ENCODE measurements around the gene FABP7. TPM values are rescaled to one million over a fixed set of nuclear protein-coding genes. Genes with fewer than 3 reads are reported as not detected.

The FABP7 gene
- total and polyA plus RNA-seq, 2 experiments from 2014 or later, result 6.6 to 15.7 TPM

DNA sequence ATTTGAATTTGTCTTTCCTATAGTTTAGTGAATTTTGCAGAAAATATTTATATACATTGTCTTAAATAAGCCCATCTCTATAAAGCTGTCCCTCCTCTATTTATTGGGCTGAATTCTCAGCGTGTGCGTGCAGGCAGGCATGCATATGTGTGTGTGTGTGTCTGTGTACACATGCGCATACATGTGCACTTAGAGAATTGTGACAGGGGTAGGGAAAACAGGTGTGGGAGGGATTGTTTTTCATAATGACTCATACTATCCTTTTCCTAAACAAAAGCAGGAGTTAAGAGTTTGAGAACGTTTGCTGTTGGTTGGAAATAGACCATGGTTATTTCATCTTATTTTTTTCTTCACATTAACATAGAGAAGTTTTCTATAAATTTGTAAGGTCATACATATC lies 43.4 kb upstream of the FABP7 start:
- Mint-ChIP-seq H3K9me3 (no peaks in the 10 kb centered on the region), H3K27ac (no peak overlapping the region), H3K36me3 (ENCODE audit: low read depth) (no peaks in the 10 kb centered on the region), H3K27me3 (ENCODE audit: insufficient read depth, low read depth, poor library complexity) (no peaks in the 10 kb centered on the region), H3K4me1 (peaks cover 29% of the 10 kb centered on the region), H3K4me3 (no peak overlapping the region)
- H3K4me1 ChIP-seq (ENCODE audit: insufficient read depth), result peaks cover 21% of the 10 kb centered on the region
- H2AFZ ChIP-seq, result no peak overlapping the region
- TF ChIP-seq, protein P1, sequence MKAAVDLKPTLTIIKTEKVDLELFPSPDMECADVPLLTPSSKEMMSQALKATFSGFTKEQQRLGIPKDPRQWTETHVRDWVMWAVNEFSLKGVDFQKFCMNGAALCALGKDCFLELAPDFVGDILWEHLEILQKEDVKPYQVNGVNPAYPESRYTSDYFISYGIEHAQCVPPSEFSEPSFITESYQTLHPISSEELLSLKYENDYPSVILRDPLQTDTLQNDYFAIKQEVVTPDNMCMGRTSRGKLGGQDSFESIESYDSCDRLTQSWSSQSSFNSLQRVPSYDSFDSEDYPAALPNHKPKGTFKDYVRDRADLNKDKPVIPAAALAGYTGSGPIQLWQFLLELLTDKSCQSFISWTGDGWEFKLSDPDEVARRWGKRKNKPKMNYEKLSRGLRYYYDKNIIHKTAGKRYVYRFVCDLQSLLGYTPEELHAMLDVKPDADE (IDR thresholded peaks at IDR 0.05), result no peak
- TF ChIP-seq EZH2phosphoT487 (IDR thresholded peaks at IDR 0.05; ENCODE audit: unreplicated experiment) (no peak), ZNF114 (CRISPR knock-in tag; IDR thresholded peaks at IDR 0.05) (no peak), JUNB (IDR thresholded peaks at IDR 0.05; ENCODE audit: unreplicated experiment) (no peak)
- no peaks in the 10 kb centered on the region for H3K9me2 ChIP-seq (ENCODE audit: insufficient read depth)
- H3K4me3 ChIP-seq, result no peak overlapping the region
- H3K27ac ChIP-seq (ENCODE audit: low read depth), result no peak overlapping the region
- no peaks in the 10 kb centered on the region for H3K27me3 ChIP-seq (ENCODE audit: insufficient read depth)
- no peak for ATAC-seq
- no peaks in the 10 kb centered on the region for H3F3A ChIP-seq (replicated peaks; ENCODE audit: low read depth)
- no peaks in the 10 kb centered on the region for H3K36me3 ChIP-seq (ENCODE audit: insufficient read depth)
- no peaks in the 10 kb centered on the region for H3K79me2 ChIP-seq (replicated peaks; ENCODE audit: insufficient read depth)
- H3K4me2 ChIP-seq, result no peak overlapping the region
- H4K20me1 ChIP-seq (replicated peaks; ENCODE audit: insufficient read depth), result no peaks in the 10 kb centered on the region
- DNase-seq (ENCODE audit: low spot score), result no peak

DNA sequence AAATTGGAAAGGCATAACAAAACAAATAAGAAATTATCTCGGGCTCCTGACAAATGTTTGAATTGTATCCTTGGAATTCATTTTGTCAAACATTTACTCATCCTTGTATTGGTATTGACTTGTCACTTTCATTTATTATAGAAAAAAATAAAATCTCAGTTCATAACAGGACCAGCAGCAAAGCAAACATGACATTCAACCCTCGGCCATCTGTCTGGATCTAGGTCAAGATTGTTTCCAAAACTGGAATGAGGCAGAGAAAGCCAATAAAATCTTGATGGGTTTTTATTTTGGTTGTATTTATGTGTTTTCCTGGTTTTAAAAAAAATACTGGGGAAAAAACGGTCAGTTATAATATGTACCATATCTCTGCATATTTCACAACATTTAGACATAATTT lies 42.9 kb upstream of the FABP7 start:
- Histone ChIP-seq H3F3A (replicated peaks; ENCODE audit: low read depth) (no peaks in the 10 kb centered on the region), H2AFZ (no peak overlapping the region), H3K9me2 (ENCODE audit: insufficient read depth) (no peaks in the 10 kb centered on the region), H3K79me2 (replicated peaks; ENCODE audit: insufficient read depth) (no peaks in the 10 kb centered on the region), H3K27ac (ENCODE audit: low read depth) (no peak overlapping the region), H3K4me1 (ENCODE audit: insufficient read depth) (peaks cover 21% of the 10 kb centered on the region), H3K4me3 (no peak overlapping the region), H3K27me3 (ENCODE audit: insufficient read depth) (no peaks in the 10 kb centered on the region), H4K20me1 (replicated peaks; ENCODE audit: insufficient read depth) (no peaks in the 10 kb centered on the region), H3K4me2 (no peak overlapping the region), H3K36me3 (ENCODE audit: insufficient read depth) (no peaks in the 10 kb centered on the region)
- H3K27ac Mint-ChIP-seq, result no peak overlapping the region
- H3K36me3 Mint-ChIP-seq (ENCODE audit: low read depth), result no peaks in the 10 kb centered on the region
- TF ChIP-seq EZH2 (IDR thresholded peaks at IDR 0.05; ENCODE audit: low read depth, unreplicated experiment) (no peak), POLR2AphosphoS5 (IDR thresholded peaks at IDR 0.05; ENCODE audit: low read depth) (no peak), ZNF331 (CRISPR knock-in tag; IDR thresholded peaks at IDR 0.05; ENCODE audit: low read depth) (no peak), EZH2phosphoT487 (IDR thresholded peaks at IDR 0.05; ENCODE audit: unreplicated experiment) (no peak)
- TF ChIP-seq, protein P2, sequence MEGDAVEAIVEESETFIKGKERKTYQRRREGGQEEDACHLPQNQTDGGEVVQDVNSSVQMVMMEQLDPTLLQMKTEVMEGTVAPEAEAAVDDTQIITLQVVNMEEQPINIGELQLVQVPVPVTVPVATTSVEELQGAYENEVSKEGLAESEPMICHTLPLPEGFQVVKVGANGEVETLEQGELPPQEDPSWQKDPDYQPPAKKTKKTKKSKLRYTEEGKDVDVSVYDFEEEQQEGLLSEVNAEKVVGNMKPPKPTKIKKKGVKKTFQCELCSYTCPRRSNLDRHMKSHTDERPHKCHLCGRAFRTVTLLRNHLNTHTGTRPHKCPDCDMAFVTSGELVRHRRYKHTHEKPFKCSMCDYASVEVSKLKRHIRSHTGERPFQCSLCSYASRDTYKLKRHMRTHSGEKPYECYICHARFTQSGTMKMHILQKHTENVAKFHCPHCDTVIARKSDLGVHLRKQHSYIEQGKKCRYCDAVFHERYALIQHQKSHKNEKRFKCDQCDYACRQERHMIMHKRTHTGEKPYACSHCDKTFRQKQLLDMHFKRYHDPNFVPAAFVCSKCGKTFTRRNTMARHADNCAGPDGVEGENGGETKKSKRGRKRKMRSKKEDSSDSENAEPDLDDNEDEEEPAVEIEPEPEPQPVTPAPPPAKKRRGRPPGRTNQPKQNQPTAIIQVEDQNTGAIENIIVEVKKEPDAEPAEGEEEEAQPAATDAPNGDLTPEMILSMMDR (conservative IDR thresholded peaks at IDR 0.05; ENCODE audit: low read depth in 2 of 2), result no peak
- no peak overlapping the region for H3K4me3 Mint-ChIP-seq
- ATAC-seq, result no peak
- no peaks in the 10 kb centered on the region for H3K27me3 Mint-ChIP-seq (ENCODE audit: insufficient read depth, low read depth, poor library complexity)
- no peak for DNase-seq (ENCODE audit: low spot score)
- H3K9me3 Mint-ChIP-seq, result no peaks in the 10 kb centered on the region
- H3K4me1 Mint-ChIP-seq, result peaks cover 29% of the 10 kb centered on the region

DNA sequence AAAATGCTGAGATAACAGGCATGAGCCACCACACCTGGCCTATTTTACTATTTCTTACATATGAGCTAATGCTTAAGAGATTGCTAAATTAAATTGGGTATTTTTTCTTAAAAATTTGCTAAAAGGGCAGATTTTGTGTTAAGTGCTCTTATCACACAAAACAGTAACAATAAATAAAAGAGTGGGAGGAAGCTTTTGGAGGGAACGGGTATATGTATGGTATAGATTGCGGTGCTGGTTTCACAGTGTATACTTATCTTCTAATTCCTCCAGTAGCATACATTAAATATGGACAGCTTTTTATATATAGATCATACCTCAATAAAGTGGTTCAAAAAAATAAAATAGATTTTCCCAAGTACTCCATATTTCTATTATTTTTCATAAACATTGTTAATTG lies 39.4 kb upstream of the FABP7 start:
- Mint-ChIP-seq H3K4me3 (no peak overlapping the region), H3K9me3 (no peaks in the 10 kb centered on the region; the same call in 2 of the 3 replicates), H3K27ac (no peak overlapping the region), H3K36me3 (ENCODE audit: low read depth) (no peaks in the 10 kb centered on the region), H3K4me1 (peaks cover 11% of the 10 kb centered on the region), H3K27me3 (ENCODE audit: insufficient read depth, low read depth, poor library complexity) (no peaks in the 10 kb centered on the region)
- TF ChIP-seq, protein P3, sequence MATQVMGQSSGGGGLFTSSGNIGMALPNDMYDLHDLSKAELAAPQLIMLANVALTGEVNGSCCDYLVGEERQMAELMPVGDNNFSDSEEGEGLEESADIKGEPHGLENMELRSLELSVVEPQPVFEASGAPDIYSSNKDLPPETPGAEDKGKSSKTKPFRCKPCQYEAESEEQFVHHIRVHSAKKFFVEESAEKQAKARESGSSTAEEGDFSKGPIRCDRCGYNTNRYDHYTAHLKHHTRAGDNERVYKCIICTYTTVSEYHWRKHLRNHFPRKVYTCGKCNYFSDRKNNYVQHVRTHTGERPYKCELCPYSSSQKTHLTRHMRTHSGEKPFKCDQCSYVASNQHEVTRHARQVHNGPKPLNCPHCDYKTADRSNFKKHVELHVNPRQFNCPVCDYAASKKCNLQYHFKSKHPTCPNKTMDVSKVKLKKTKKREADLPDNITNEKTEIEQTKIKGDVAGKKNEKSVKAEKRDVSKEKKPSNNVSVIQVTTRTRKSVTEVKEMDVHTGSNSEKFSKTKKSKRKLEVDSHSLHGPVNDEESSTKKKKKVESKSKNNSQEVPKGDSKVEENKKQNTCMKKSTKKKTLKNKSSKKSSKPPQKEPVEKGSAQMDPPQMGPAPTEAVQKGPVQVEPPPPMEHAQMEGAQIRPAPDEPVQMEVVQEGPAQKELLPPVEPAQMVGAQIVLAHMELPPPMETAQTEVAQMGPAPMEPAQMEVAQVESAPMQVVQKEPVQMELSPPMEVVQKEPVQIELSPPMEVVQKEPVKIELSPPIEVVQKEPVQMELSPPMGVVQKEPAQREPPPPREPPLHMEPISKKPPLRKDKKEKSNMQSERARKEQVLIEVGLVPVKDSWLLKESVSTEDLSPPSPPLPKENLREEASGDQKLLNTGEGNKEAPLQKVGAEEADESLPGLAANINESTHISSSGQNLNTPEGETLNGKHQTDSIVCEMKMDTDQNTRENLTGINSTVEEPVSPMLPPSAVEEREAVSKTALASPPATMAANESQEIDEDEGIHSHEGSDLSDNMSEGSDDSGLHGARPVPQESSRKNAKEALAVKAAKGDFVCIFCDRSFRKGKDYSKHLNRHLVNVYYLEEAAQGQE (IDR thresholded peaks at IDR 0.05; ENCODE audit: unreplicated experiment), result no peak
- TF ChIP-seq, protein P1 (IDR thresholded peaks at IDR 0.05), result no peak
- TF ChIP-seq JUNB (IDR thresholded peaks at IDR 0.05; ENCODE audit: unreplicated experiment) (no peak), ZNF331 (CRISPR knock-in tag; IDR thresholded peaks at IDR 0.05; ENCODE audit: low read depth) (no peak), EZH2phosphoT487 (IDR thresholded peaks at IDR 0.05; ENCODE audit: unreplicated experiment) (no peak), STAT1 (IDR thresholded peaks at IDR 0.05; ENCODE audit: unreplicated experiment) (no peak)
- Histone ChIP-seq H3F3A (replicated peaks; ENCODE audit: low read depth) (no peaks in the 10 kb centered on the region), H3K27ac (ENCODE audit: low read depth) (no peak overlapping the region), H3K4me3 (no peak overlapping the region), H3K79me2 (replicated peaks; ENCODE audit: insufficient read depth) (no peaks in the 10 kb centered on the region), H2AFZ (no peak overlapping the region), H3K36me3 (ENCODE audit: insufficient read depth) (no peaks in the 10 kb centered on the region), H4K20me1 (replicated peaks; ENCODE audit: insufficient read depth) (no peaks in the 10 kb centered on the region), H3K4me1 (ENCODE audit: insufficient read depth) (peaks cover 13% of the 10 kb centered on the region), H3K9me2 (ENCODE audit: insufficient read depth) (no peaks in the 10 kb centered on the region), H3K27me3 (ENCODE audit: insufficient read depth) (no peaks in the 10 kb centered on the region), H3K4me2 (no peak overlapping the region)
- no peak for ATAC-seq
- no peak for DNase-seq (ENCODE audit: low spot score)

All from GM23338 (cell line).